C4-2B (cell line): ENCODE measurements around the gene SIGLEC11.

Experiments used
- H3K27ac ChIP-seq: fragments of 450-650 bp; 2 replicates; pipeline ENCODE4 v1.5.1; 2017
- CTCF ChIP-seq: fragments of 450-650 bp; conservative IDR thresholded peaks from 2 replicates; pipeline ENCODE4 v1.5.1; 2017; ENCODE audit warnings: mild to moderate bottlenecking
- ZFX ChIP-seq: fragments of 450-650 bp; IDR thresholded peaks from 2 replicates; pipeline ENCODE4 v1.6.1; 2017

Gene SIGLEC11

GRCh38 chr19:49908480-49909420 is 52.2 kb downstream of the SIGLEC11 start:
- no peak overlapping the region for H3K27ac ChIP-seq
- no peak for TF ChIP-seq ZFX
- no peak for TF ChIP-seq CTCF

GRCh38 chr19:49907745-49908446 is 53.1 kb downstream of the SIGLEC11 start:
- H3K27ac ChIP-seq, result no peak overlapping the region
- TF ChIP-seq CTCF, result no peak
- no peak for TF ChIP-seq ZFX

- no peak overlapping the region for H3K27ac ChIP-seq
- no peak for TF ChIP-seq CTCF
- no peak for TF ChIP-seq ZFX
These were observed 54.0 kb downstream of the SIGLEC11 start for GRCh38 chr19:49906879-49907564.

GRCh38 chr19:49904136-49904535 is 56.8 kb downstream of the SIGLEC11 start:
- TF ChIP-seq CTCF (no peak), ZFX (no peak)
- no peak overlapping the region for H3K27ac ChIP-seq
